Upper lobe of left lung (tissue), 6 donors: ENCODE data around the gene HNRNPLL. TPM values are rescaled to one million over a fixed set of nuclear protein-coding genes. Genes with fewer than 3 reads are reported as not detected.
A peak's percentile ranks its signal among the peaks of the same experiment; 100 is the strongest.

Experiments used
- ATAC-seq, 2 donors: fragments of 200-7000 bp; cut with Tn5 transposase; one replicate each; pipeline ENCODE4 v1.9.1; 2022; ENCODE audit warnings: mild to moderate bottlenecking in 2 of 2, moderate library complexity in 2 of 2; ENCODE audit not compliant: low FRiP score in 2 of 2
- DNase-seq, 2 donors: peaks; one replicate each; pipeline ENCODE4 v3.0.0-alpha.2; 2019 to 2020
- H3K27ac ChIP-seq, 4 donors: fragments of 200-600 bp; sonication (generic); one replicate each; pipeline ENCODE4 v1.5.1; 2016 to 2019
- H3K27me3 ChIP-seq, 4 donors: fragments of 200-600 bp; sonication (generic); one replicate each; pipeline ENCODE4 v1.5.1; 2017 to 2019
- H3K36me3 ChIP-seq, 4 donors: fragments of 200-600 bp; sonication (generic); one replicate each; pipeline ENCODE4 v1.5.1; 2016 to 2019
- H3K4me1 ChIP-seq, 4 donors: fragments of 200-600 bp; sonication (generic); one replicate each; pipeline ENCODE4 v1.5.1; 2018 to 2019
- H3K4me3 ChIP-seq, 4 donors: fragments of 200-600 bp; sonication (generic); one replicate each; pipeline ENCODE4 v1.5.1; 2017 to 2019; ENCODE audit warnings: mild to moderate bottlenecking in 2 of 4, moderate library complexity in 1 of 4
- H3K9me3 ChIP-seq, 4 donors: fragments of 200-600 bp; sonication (generic); one replicate each; pipeline ENCODE4 v1.5.1; 2018 to 2019
- EP300 ChIP-seq, 4 donors: sonication (generic); formaldehyde crosslinking; IDR thresholded peaks; one replicate each; pipeline ENCODE4 v1.5.1; 2017; ENCODE audit warnings: antibody characterized with exemption in 4 of 4, control low read depth in 2 of 4
- POLR2A ChIP-seq, 4 donors: fragments of 450-650 bp; IDR thresholded peaks; one replicate each; pipeline ENCODE4 v1.5.1; 2016 to 2017; ENCODE audit warnings: antibody characterized with exemption in 4 of 4, mild to moderate bottlenecking in 2 of 4
- POLR2AphosphoS5 ChIP-seq, 2 donors: sonication (generic); formaldehyde crosslinking; IDR thresholded peaks; one replicate each; pipeline ENCODE4 v1.5.1; 2017; ENCODE audit warnings: antibody characterized with exemption in 2 of 2
- WGBS, 2 donors: methylation state at CpG; one replicate each; pipeline ENCODE4 v1.1.5; 2017 to 2018; 5-methylcytosine and 5-hydroxymethylcytosine counted together
- total RNA-seq, 6 donors: library from RNA; depleted of rRNA in 4 of 6; stranded (reverse); fragments of >200 nt in 4 of 6; gene quantifications; one replicate each; pipeline versions ENCODE4 v1.1.0 to v1.2.1, GENCODE V29; 2016 to 2021
- TF ChIP-seq, protein P1 (sequence below), 6 experiments: fragments of 450-650 bp in 4 of 6; fragments of 200-600 bp in 2 of 6; sonication (generic) in 2 of 6; IDR thresholded peaks; one replicate each; pipeline ENCODE4 v1.5.1; 2016 to 2019; ENCODE audit warnings: antibody characterized with exemption in 6 of 6
- donor health status: DM: no; HTN: no; CAD: no; lungs with moderate emphysema.
- donor health status: DM: no; HTN: yes; CAD: no; lungs with severe emphysema.

The HNRNPLL gene
- total RNA-seq, 6 donors from 2014 or later = 41.0 to 71.3 (median 46.2) TPM

- H3K27ac ChIP-seq = no peak overlapping the region
- H3K27me3 ChIP-seq = peaks cover 0 to 3% (median 0%) of the 10 kb centered on the region in 4 donors
- DNase-seq = no peak
- no peaks in the 10 kb centered on the region for H3K9me3 ChIP-seq
- TF ChIP-seq POLR2AphosphoS5 (IDR thresholded peaks at IDR 0.05) (no peak), POLR2A (IDR thresholded peaks at IDR 0.05) (no peak), EP300 (IDR thresholded peaks at IDR 0.05) (no peak)
- TF ChIP-seq, protein P1, sequence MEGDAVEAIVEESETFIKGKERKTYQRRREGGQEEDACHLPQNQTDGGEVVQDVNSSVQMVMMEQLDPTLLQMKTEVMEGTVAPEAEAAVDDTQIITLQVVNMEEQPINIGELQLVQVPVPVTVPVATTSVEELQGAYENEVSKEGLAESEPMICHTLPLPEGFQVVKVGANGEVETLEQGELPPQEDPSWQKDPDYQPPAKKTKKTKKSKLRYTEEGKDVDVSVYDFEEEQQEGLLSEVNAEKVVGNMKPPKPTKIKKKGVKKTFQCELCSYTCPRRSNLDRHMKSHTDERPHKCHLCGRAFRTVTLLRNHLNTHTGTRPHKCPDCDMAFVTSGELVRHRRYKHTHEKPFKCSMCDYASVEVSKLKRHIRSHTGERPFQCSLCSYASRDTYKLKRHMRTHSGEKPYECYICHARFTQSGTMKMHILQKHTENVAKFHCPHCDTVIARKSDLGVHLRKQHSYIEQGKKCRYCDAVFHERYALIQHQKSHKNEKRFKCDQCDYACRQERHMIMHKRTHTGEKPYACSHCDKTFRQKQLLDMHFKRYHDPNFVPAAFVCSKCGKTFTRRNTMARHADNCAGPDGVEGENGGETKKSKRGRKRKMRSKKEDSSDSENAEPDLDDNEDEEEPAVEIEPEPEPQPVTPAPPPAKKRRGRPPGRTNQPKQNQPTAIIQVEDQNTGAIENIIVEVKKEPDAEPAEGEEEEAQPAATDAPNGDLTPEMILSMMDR (IDR thresholded peaks at IDR 0.05) = no peak
- no peak overlapping the region for H3K4me3 ChIP-seq
- WGBS, 2 donors = 94 to 97% methylated on average over 2 of the region's 2 CpGs
- peaks cover 5 to 21% (median 6%) of the 10 kb centered on the region in 4 donors for H3K4me1 ChIP-seq
- no peak for ATAC-seq
- H3K36me3 ChIP-seq = no peaks in the 10 kb centered on the region
These were observed 70.4 kb downstream of the HNRNPLL start for GRCh38 chr2:38532366-38532765.

- Histone ChIP-seq H3K36me3 (no peaks in the 10 kb centered on the region), H3K4me3 (no peak overlapping the region), H3K9me3 (no peaks in the 10 kb centered on the region), H3K27me3 (peaks cover 0 to 3% (median 0%) of the 10 kb centered on the region in 4 donors), H3K27ac (no peak overlapping the region), H3K4me1 (peaks cover 0 to 13% (median 5%) of the 10 kb centered on the region in 4 donors)
- ATAC-seq = no peak
- WGBS, 2 donors = 90 to 93% methylated on average over 14 of the region's 14 CpGs
- peak in 1 of 2 donors; percentile 33 for DNase-seq
- TF ChIP-seq, protein P1 (IDR thresholded peaks at IDR 0.05) = no peak
- TF ChIP-seq POLR2AphosphoS5 (IDR thresholded peaks at IDR 0.05) (no peak), POLR2A (IDR thresholded peaks at IDR 0.05) (no peak), EP300 (IDR thresholded peaks at IDR 0.05) (no peak)
These were observed 73.5 kb downstream of the HNRNPLL start for GRCh38 chr2:38529208-38529607.

DNA sequence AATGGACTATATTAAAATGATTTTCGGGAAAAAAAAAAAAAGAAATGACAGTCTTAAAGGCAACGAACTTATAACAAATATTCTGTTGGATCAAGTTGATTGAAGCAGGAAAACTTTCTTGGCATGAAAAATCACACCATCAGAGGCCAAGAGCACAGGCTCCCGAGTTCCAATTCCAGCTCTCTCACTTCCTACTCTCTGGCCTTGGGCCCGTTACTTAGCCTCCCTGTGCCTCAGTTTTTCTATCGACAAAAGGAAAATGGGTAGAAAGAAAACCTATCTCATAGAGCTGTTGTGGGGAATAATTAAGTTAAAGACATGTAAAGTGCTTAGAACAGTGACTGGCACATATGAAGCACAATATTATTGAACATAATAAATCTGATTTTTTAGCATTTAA lies 74.2 kb downstream of the HNRNPLL start:
- H3K4me3 ChIP-seq = peak overlapping the region in 1 of 4 donors; percentile 47
- peaks cover 0 to 3% (median 0%) of the 10 kb centered on the region in 4 donors for H3K27me3 ChIP-seq
- no peaks in the 10 kb centered on the region for H3K36me3 ChIP-seq
- DNase-seq = no peak
- TF ChIP-seq POLR2AphosphoS5 (IDR thresholded peaks at IDR 0.05) (no peak), EP300 (IDR thresholded peaks at IDR 0.05) (no peak), POLR2A (IDR thresholded peaks at IDR 0.05) (no peak)
- TF ChIP-seq, protein P1 (IDR thresholded peaks at IDR 0.05) = no peak
- H3K9me3 ChIP-seq = no peaks in the 10 kb centered on the region
- H3K4me1 ChIP-seq = peaks cover 0 to 13% (median 5%) of the 10 kb centered on the region in 4 donors
- no peak for ATAC-seq
- peak overlapping the region in 1 of 4 donors; percentile 49 for H3K27ac ChIP-seq
- 55 to 66% methylated on average over 5 of the region's 5 CpGs for WGBS, 2 donors

- no peaks in the 10 kb centered on the region for H3K9me3 ChIP-seq
These were observed 74.7 kb downstream of the HNRNPLL start for GRCh38 chr2:38528008-38528442.

More at GRCh38 chr2:38528008-38528442, 74.7 kb downstream of the HNRNPLL start:
- peak; percentile 23 to 88 for DNase-seq
- TF ChIP-seq, protein P1 (IDR thresholded peaks at IDR 0.05) = no peak
- TF ChIP-seq EP300 (IDR thresholded peaks at IDR 0.05) = no peak
- no peak for TF ChIP-seq POLR2A (IDR thresholded peaks at IDR 0.05)
- no peak for TF ChIP-seq POLR2AphosphoS5 (IDR thresholded peaks at IDR 0.05)
- WGBS, 2 donors = 3 to 5% methylated on average over 9 to 26 of the region's 27 CpGs
- Histone ChIP-seq H3K4me3 (peak overlapping the region in 3 of 4 donors; percentile 28 to 47 (median 42)), H3K27me3 (peaks cover 0 to 3% (median 0%) of the 10 kb centered on the region in 4 donors), H3K4me1 (peaks cover 0 to 13% (median 5%) of the 10 kb centered on the region in 4 donors), H3K36me3 (no peaks in the 10 kb centered on the region), H3K27ac (peak overlapping the region in 1 of 4 donors; percentile 49)
- ATAC-seq = peak in 1 of 2 donors; percentile 78
